Ascending aorta (tissue), 2 donors: Measurements from ENCODE around the gene JCAD. TPM values are rescaled to one million over a fixed set of nuclear protein-coding genes. Genes with fewer than 3 reads are reported as not detected.

Experiments used
- DNase-seq, 2 donors: peaks; one replicate each; pipeline ENCODE4 v3.0.0-alpha.2; 2019; ENCODE audit warnings: low spot score in 2 of 2
- H3K27ac ChIP-seq, 2 donors: fragments of 200-600 bp; sonication (generic); one replicate each; pipeline ENCODE4 v1.5.1; 2016 to 2017; ENCODE audit warnings: mild to moderate bottlenecking in 1 of 2
- H3K27me3 ChIP-seq: fragments of 200-600 bp; sonication (generic); one replicate; pipeline ENCODE4 v1.5.1; 2017
- H3K36me3 ChIP-seq, 2 donors: fragments of 200-600 bp; sonication (generic); one replicate each; pipeline ENCODE4 v1.5.1; 2016
- H3K4me1 ChIP-seq, 2 donors: fragments of 200-600 bp; sonication (generic); one replicate each; pipeline ENCODE4 v1.5.1; 2016 to 2017; ENCODE audit warnings: mild to moderate bottlenecking in 1 of 2
- H3K4me3 ChIP-seq, 2 donors: fragments of 200-600 bp; sonication (generic); one replicate each; pipeline ENCODE4 v1.5.1; 2016 to 2017; ENCODE audit warnings: mild to moderate bottlenecking in 1 of 2
- H3K9me3 ChIP-seq, 2 donors: fragments of 200-600 bp; sonication (generic); one replicate each; pipeline ENCODE4 v1.5.1; 2016
- CTCF ChIP-seq, 3 experiments: fragments of 200-600 bp in 2 of 3; fragments of 450-650 bp in 1 of 3; sonication (generic) in 2 of 3; IDR thresholded peaks; one replicate each; pipeline ENCODE4 v1.5.1; 2016 to 2019; ENCODE audit warnings: antibody characterized with exemption in 3 of 3, mild to moderate bottlenecking in 1 of 3, moderate library complexity in 1 of 3
- intact Hi-C: fragments of 100-400 bp; cut with DNase I; formaldehyde crosslinking; loops from one replicate; pipeline ENCODE4 v1.15.1; 2023
- total RNA-seq: library from RNA; depleted of rRNA; stranded (reverse); fragments of >200 nt; gene quantifications from one replicate; pipeline ENCODE4 v1.1.0, GENCODE V29; 2016

JCAD gene
- total RNA-seq, 1 donor from 2014 or later, result 82.8 TPM

GRCh38 chr10:29970576-29970975 lies 88.8 kb downstream of the JCAD start:
- peak in 1 of 2 donors; percentile 58 for DNase-seq
- intact Hi-C loops, result no loop called here

GRCh38 chr10:29970012-29970396 lies 89.4 kb downstream of the JCAD start:
- H3K4me1 ChIP-seq, result peaks cover 0 to 6% of the 10 kb centered on the region in 2 donors
- DNase-seq, result peak in 1 of 2 donors; percentile 34
- no peak overlapping the region for H3K4me3 ChIP-seq
- no peaks in the 10 kb centered on the region for H3K27me3 ChIP-seq
- no peak overlapping the region for H3K27ac ChIP-seq
- no peak for TF ChIP-seq CTCF (IDR thresholded peaks at IDR 0.05)
- H3K9me3 ChIP-seq, result no peaks in the 10 kb centered on the region
- intact Hi-C loops, result no loop called here
- no peaks in the 10 kb centered on the region for H3K36me3 ChIP-seq

More at GRCh38 chr10:29970576-29970975, 88.8 kb downstream of the JCAD start:
- TF ChIP-seq CTCF (IDR thresholded peaks at IDR 0.05), result no peak
- no peaks in the 10 kb centered on the region for H3K27me3 ChIP-seq
- H3K36me3 ChIP-seq, result no peaks in the 10 kb centered on the region
- no peak overlapping the region for H3K27ac ChIP-seq
- no peaks in the 10 kb centered on the region for H3K9me3 ChIP-seq
- H3K4me1 ChIP-seq, result peaks cover 0 to 6% of the 10 kb centered on the region in 2 donors
- no peak overlapping the region for H3K4me3 ChIP-seq

GRCh38 chr10:29969255-29970011 lies 90.0 kb downstream of the JCAD start:
- TF ChIP-seq CTCF (IDR thresholded peaks at IDR 0.05), result no peak
- H3K27ac ChIP-seq, result no peak overlapping the region
- intact Hi-C loops, result no loop called here
- no peaks in the 10 kb centered on the region for H3K27me3 ChIP-seq
- DNase-seq, result peak in 1 of 2 donors; percentile 53
- H3K4me3 ChIP-seq, result no peak overlapping the region
- no peaks in the 10 kb centered on the region for H3K9me3 ChIP-seq
- no peaks in the 10 kb centered on the region for H3K36me3 ChIP-seq
- H3K4me1 ChIP-seq, result peaks cover 0 to 6% of the 10 kb centered on the region in 2 donors

- Histone ChIP-seq H3K27ac (peak overlapping the region; percentile 57 to 61), H3K27me3 (no peaks in the 10 kb centered on the region), H3K4me1 (peaks cover 0 to 6% of the 10 kb centered on the region in 2 donors), H3K4me3 (no peak overlapping the region), H3K9me3 (no peaks in the 10 kb centered on the region), H3K36me3 (no peaks in the 10 kb centered on the region)
- intact Hi-C loops, result no loop called here
- TF ChIP-seq CTCF (IDR thresholded peaks at IDR 0.05), result no peak
- DNase-seq, result peak in 1 of 2 donors; percentile 25
Measured at GRCh38 chr10:29968585-29968984, 90.8 kb downstream of the JCAD start.

GRCh38 chr10:29966269-29966668 lies 93.1 kb downstream of the JCAD start:
- no peak for TF ChIP-seq CTCF (IDR thresholded peaks at IDR 0.05)
- DNase-seq, result peak in 1 of 2 donors; percentile 27
- H3K9me3 ChIP-seq, result no peaks in the 10 kb centered on the region
- peaks cover 0 to 7% of the 10 kb centered on the region in 2 donors for H3K4me1 ChIP-seq
- no peaks in the 10 kb centered on the region for H3K36me3 ChIP-seq
- intact Hi-C loops, result no loop called here
- H3K27ac ChIP-seq, result no peak overlapping the region
- H3K4me3 ChIP-seq, result no peak overlapping the region
- no peaks in the 10 kb centered on the region for H3K27me3 ChIP-seq
